Memory B cell (primary cell): Measurements from ENCODE around the gene TNFRSF21.
A peak's percentile ranks its signal among the peaks of the same experiment; 100 is the strongest.
"Not testable (repeated sequence)": the region's sequence is repeated elsewhere in the genome, so short reads cannot be mapped to it uniquely, and the experiment has no call there.

Experiments
- ATAC-seq: fragments of 150-1000 bp; cut with Tn5 transposase; 2 replicates; pipeline ENCODE4 v1.10.0; 2021; ENCODE audit warnings: low read depth, mild to moderate bottlenecking, moderate library complexity
- DNase-seq, 2 donors: peaks; one replicate each; pipeline ENCODE4 v3.0.0; 2022; ENCODE audit warnings: low spot score in 2 of 2
- H3K27ac Mint-ChIP-seq: one replicate; pipeline ENCODE4 v1.8.0; 2022; ENCODE audit warnings: mild to moderate bottlenecking, moderate library complexity, mixed read lengths
- H3K27me3 Mint-ChIP-seq: one replicate; pipeline ENCODE4 v1.8.0; 2022; ENCODE audit warnings: mixed read lengths
- H3K36me3 Mint-ChIP-seq: one replicate; pipeline ENCODE4 v1.8.0; 2022; ENCODE audit warnings: mild to moderate bottlenecking, mixed read lengths
- H3K4me1 Mint-ChIP-seq: one replicate; pipeline ENCODE4 v1.8.0; 2022; ENCODE audit warnings: mixed read lengths
- H3K4me3 Mint-ChIP-seq: one replicate; pipeline ENCODE4 v1.8.0; 2022; ENCODE audit warnings: mild to moderate bottlenecking, moderate library complexity, mixed read lengths
- H3K9me3 Mint-ChIP-seq: one replicate; pipeline ENCODE4 v1.8.0; 2022; ENCODE audit warnings: mixed read lengths

TNFRSF21 gene

DNA sequence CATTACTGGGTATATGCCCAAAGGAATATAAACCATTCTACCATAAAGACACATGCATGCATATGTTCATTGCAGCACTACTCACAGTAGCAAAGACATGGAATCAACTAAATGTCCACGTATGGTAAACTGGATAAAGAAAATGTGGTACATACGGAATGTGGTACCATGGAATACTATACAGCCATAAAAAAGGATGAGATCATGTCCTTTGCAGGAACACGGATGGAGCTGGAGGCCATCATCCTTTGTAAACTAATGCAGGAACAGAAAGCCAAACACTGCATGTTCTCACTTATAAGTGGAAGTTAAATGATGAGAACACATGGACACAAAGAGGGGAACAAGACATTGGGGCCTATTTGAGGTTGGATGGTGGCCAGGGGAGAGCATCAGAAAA lies 81.6 kb downstream of the TNFRSF21 start:
- not testable (repeated sequence) for ATAC-seq, H3K4me3 Mint-ChIP-seq, DNase-seq, H3K36me3 Mint-ChIP-seq, H3K4me1 Mint-ChIP-seq, H3K27me3 Mint-ChIP-seq, H3K9me3 Mint-ChIP-seq, H3K27ac Mint-ChIP-seq

DNA sequence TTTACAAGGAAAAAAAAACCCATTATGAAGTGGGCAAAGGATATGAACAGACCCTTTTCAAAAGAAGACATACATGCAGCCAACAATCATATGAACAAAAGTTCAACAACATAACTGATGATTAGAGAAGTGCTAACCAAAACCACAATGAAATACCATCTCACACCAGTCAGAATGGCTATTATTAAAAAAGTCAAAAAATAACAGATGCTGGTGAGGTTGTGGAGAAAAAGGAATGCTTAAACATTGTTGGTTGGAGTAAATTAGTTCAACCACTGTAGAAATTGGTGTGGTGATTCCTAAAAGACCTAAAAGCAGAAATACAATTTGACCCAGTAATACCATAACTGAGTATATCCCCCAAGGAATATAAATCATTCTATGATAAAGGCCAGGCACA lies 86.5 kb downstream of the TNFRSF21 start:
- not testable (repeated sequence) for H3K27me3 Mint-ChIP-seq, H3K9me3 Mint-ChIP-seq, ATAC-seq, H3K4me3 Mint-ChIP-seq, DNase-seq, H3K4me1 Mint-ChIP-seq, H3K36me3 Mint-ChIP-seq, H3K27ac Mint-ChIP-seq

GRCh38 chr6:47221565-47221964 lies 88.1 kb downstream of the TNFRSF21 start:
- ATAC-seq = no peak
- Mint-ChIP-seq H3K4me1 (no peaks in the 10 kb centered on the region), H3K36me3 (no peaks in the 10 kb centered on the region), H3K27me3 (peaks cover 5% of the 10 kb centered on the region), H3K9me3 (peaks cover 7% of the 10 kb centered on the region), H3K27ac (no peak overlapping the region), H3K4me3 (no peak overlapping the region)
- DNase-seq = no peak

GRCh38 chr6:47209632-47210031 lies 100.1 kb downstream of the TNFRSF21 start:
- ATAC-seq (no peak), DNase-seq (no peak)
- Mint-ChIP-seq H3K9me3 (peaks cover 4% of the 10 kb centered on the region), H3K4me3 (no peak overlapping the region), H3K27me3 (no peaks in the 10 kb centered on the region), H3K36me3 (no peaks in the 10 kb centered on the region), H3K27ac (no peak overlapping the region), H3K4me1 (no peaks in the 10 kb centered on the region)

DNA sequence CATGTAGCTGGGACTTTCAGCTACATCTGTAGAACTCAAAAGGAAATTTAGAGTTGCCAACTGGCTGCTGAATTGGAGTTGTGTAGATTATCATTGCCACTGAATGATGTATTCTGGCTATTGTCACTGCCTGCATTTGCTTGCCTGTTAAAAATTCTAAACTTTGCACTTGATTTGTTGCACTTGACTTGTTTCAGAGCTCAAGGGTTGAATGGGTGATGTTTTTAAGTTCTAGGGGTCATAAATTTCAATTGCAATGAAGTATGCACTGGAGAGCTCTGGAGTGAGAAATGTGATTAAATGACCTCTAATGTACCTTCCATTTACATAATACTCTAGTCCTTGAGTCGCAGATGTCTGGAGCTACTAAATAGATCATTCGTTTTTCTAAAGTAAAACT lies 102.4 kb downstream of the TNFRSF21 start:
- Mint-ChIP-seq H3K9me3 (peaks cover 3% of the 10 kb centered on the region), H3K4me1 (peaks cover 5% of the 10 kb centered on the region), H3K36me3 (no peaks in the 10 kb centered on the region), H3K4me3 (no peak overlapping the region), H3K27me3 (no peaks in the 10 kb centered on the region), H3K27ac (no peak overlapping the region)
- DNase-seq = no peak
- ATAC-seq = no peak

GRCh38 chr6:47206626-47207025 lies 103.1 kb downstream of the TNFRSF21 start:
- H3K27me3 Mint-ChIP-seq = no peaks in the 10 kb centered on the region
- H3K27ac Mint-ChIP-seq = no peak overlapping the region
- H3K4me1 Mint-ChIP-seq = peaks cover 5% of the 10 kb centered on the region
- no peak overlapping the region for H3K4me3 Mint-ChIP-seq
- H3K36me3 Mint-ChIP-seq = no peaks in the 10 kb centered on the region
- ATAC-seq (no peak), DNase-seq (no peak)
- H3K9me3 Mint-ChIP-seq = no peaks in the 10 kb centered on the region

GRCh38 chr6:47203938-47204611 lies 105.6 kb downstream of the TNFRSF21 start:
- H3K9me3 Mint-ChIP-seq = no peaks in the 10 kb centered on the region
- peaks cover 5% of the 10 kb centered on the region for H3K4me1 Mint-ChIP-seq
- ATAC-seq = no peak
- H3K27ac Mint-ChIP-seq = no peak overlapping the region
- DNase-seq = no peak
- H3K4me3 Mint-ChIP-seq = no peak overlapping the region
- H3K36me3 Mint-ChIP-seq = no peaks in the 10 kb centered on the region
- no peaks in the 10 kb centered on the region for H3K27me3 Mint-ChIP-seq

GRCh38 chr6:47203266-47203937 lies 106.3 kb downstream of the TNFRSF21 start:
- no peak overlapping the region for H3K4me3 Mint-ChIP-seq
- DNase-seq = peak in 1 of 2 donors; percentile 6
- no peaks in the 10 kb centered on the region for H3K9me3 Mint-ChIP-seq
- no peaks in the 10 kb centered on the region for H3K27me3 Mint-ChIP-seq
- H3K36me3 Mint-ChIP-seq = no peaks in the 10 kb centered on the region
- H3K4me1 Mint-ChIP-seq = peaks cover 5% of the 10 kb centered on the region
- H3K27ac Mint-ChIP-seq = peak overlapping the region; percentile 1
- peak; percentile 87 for ATAC-seq

GRCh38 chr6:47202644-47203205 lies 107.0 kb downstream of the TNFRSF21 start:
- Mint-ChIP-seq H3K4me1 (peaks cover 5% of the 10 kb centered on the region), H3K9me3 (no peaks in the 10 kb centered on the region), H3K27ac (peak overlapping the region; percentile 1), H3K36me3 (no peaks in the 10 kb centered on the region), H3K27me3 (no peaks in the 10 kb centered on the region), H3K4me3 (no peak overlapping the region)
- ATAC-seq = no peak
- DNase-seq = no peak

GRCh38 chr6:47200536-47201334 lies 109.0 kb downstream of the TNFRSF21 start:
- Mint-ChIP-seq H3K36me3 (no peaks in the 10 kb centered on the region), H3K9me3 (no peaks in the 10 kb centered on the region), H3K4me3 (no peak overlapping the region), H3K27ac (no peak overlapping the region), H3K27me3 (no peaks in the 10 kb centered on the region), H3K4me1 (peaks cover 5% of the 10 kb centered on the region)
- DNase-seq = no peak
- no peak for ATAC-seq

GRCh38 chr6:47197682-47198640 lies 111.7 kb downstream of the TNFRSF21 start:
- Mint-ChIP-seq H3K4me3 (peak overlapping the region; percentile 12), H3K27ac (no peak overlapping the region), H3K27me3 (no peaks in the 10 kb centered on the region), H3K4me1 (peaks cover under 1% of the 10 kb centered on the region), H3K36me3 (no peaks in the 10 kb centered on the region), H3K9me3 (no peaks in the 10 kb centered on the region)
- DNase-seq (no peak), ATAC-seq (no peak)

DNA sequence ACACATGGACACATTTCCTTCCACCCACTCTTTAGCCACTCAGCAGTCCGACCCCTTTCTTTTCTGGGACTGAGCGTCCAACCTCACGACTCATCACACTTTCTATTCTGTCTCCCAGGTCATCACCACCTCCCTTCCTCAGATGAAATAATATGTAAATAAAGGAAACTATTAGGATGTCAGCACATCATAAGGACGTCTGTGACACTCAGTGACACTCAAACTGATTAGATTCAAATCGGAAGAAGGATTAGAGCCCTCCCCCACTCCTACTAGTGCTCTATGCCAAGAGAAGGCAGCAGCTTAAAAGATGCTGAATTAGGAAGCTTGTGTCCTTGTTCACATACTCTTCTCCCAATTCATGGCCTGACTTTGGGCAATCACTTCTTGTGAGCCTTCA lies 113.6 kb downstream of the TNFRSF21 start:
- no peak overlapping the region for H3K4me3 Mint-ChIP-seq
- H3K27me3 Mint-ChIP-seq = no peaks in the 10 kb centered on the region
- H3K36me3 Mint-ChIP-seq = no peaks in the 10 kb centered on the region
- DNase-seq (no peak), ATAC-seq (no peak)
- H3K4me1 Mint-ChIP-seq = no peaks in the 10 kb centered on the region
- H3K27ac Mint-ChIP-seq = no peak overlapping the region
- H3K9me3 Mint-ChIP-seq = no peaks in the 10 kb centered on the region

GRCh38 chr6:47195011-47195650 lies 114.6 kb downstream of the TNFRSF21 start:
- no peaks in the 10 kb centered on the region for H3K9me3 Mint-ChIP-seq
- no peaks in the 10 kb centered on the region for H3K4me1 Mint-ChIP-seq
- no peak overlapping the region for H3K27ac Mint-ChIP-seq
- ATAC-seq (no peak), DNase-seq (no peak)
- no peaks in the 10 kb centered on the region for H3K36me3 Mint-ChIP-seq
- H3K4me3 Mint-ChIP-seq = no peak overlapping the region
- H3K27me3 Mint-ChIP-seq = no peaks in the 10 kb centered on the region
